ENCODE results near the gene SRPK2.

DNA sequence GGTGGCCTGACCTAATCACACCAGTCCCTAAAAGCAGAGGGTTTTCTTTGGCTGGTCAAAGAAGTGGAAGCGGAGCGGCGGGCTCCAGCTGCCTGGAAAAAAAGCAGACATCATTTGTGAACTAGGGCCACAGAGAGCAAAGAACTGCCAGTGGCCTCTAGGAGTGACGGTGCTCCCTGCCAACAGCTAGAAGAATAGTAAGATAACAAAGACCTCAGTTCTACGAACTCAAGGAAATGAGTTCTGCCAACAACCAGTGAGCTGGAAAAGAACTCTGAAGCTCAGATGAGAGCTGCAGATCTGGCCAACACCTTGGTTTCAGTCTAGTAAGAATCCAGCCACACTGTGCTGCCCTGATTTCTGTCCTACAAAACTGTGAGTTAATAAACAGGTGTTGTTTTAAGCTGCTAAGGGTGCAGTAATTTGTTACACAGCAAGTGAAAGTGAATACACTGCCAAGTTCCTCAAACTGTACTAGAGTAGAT lies 178.0 kb downstream of the SRPK2 start:
- TF ChIP-seq POLR2A (IDR thresholded peaks at IDR 0.05; ENCODE audit: extremely low read depth, insufficient read length) (no peak), MYC (IDR thresholded peaks at IDR 0.05; ENCODE audit: low read depth, low read length) (no peak)
- TF ChIP-seq, protein P1, sequence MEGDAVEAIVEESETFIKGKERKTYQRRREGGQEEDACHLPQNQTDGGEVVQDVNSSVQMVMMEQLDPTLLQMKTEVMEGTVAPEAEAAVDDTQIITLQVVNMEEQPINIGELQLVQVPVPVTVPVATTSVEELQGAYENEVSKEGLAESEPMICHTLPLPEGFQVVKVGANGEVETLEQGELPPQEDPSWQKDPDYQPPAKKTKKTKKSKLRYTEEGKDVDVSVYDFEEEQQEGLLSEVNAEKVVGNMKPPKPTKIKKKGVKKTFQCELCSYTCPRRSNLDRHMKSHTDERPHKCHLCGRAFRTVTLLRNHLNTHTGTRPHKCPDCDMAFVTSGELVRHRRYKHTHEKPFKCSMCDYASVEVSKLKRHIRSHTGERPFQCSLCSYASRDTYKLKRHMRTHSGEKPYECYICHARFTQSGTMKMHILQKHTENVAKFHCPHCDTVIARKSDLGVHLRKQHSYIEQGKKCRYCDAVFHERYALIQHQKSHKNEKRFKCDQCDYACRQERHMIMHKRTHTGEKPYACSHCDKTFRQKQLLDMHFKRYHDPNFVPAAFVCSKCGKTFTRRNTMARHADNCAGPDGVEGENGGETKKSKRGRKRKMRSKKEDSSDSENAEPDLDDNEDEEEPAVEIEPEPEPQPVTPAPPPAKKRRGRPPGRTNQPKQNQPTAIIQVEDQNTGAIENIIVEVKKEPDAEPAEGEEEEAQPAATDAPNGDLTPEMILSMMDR (IDR thresholded peaks at IDR 0.05; ENCODE audit: low read depth, low read length), result no peak
- TF ChIP-seq, protein P2, sequence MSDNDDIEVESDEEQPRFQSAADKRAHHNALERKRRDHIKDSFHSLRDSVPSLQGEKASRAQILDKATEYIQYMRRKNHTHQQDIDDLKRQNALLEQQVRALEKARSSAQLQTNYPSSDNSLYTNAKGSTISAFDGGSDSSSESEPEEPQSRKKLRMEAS (IDR thresholded peaks at IDR 0.05; ENCODE audit: low read depth, low read length), result no peak

Data from NB4 (cell line).